ENCODE data around the gene SLCO2B1. TPM values are rescaled to one million over a fixed set of nuclear protein-coding genes. Genes with fewer than 3 reads are reported as not detected.

Gene SLCO2B1
- total and polyA plus RNA-seq, 2 experiments from 2014 or later: not detected

- TF ChIP-seq ZNF462 (CRISPR knock-in tag; IDR thresholded peaks at IDR 0.05) (no peak), ZNF114 (CRISPR knock-in tag; IDR thresholded peaks at IDR 0.05) (no peak), CREB1 (CRISPR knock-in tag; IDR thresholded peaks at IDR 0.05; ENCODE audit: low read depth) (no peak), CTCF (conservative IDR thresholded peaks at IDR 0.05; ENCODE audit: low read depth in 2 of 2) (no peak), POLR2AphosphoS5 (IDR thresholded peaks at IDR 0.05; ENCODE audit: low read depth) (no peak), STAT1 (IDR thresholded peaks at IDR 0.05; ENCODE audit: unreplicated experiment) (no peak), NANOG (IDR thresholded peaks at IDR 0.05; ENCODE audit: borderline replicate concordance) (no peak), JUNB (IDR thresholded peaks at IDR 0.05; ENCODE audit: unreplicated experiment) (no peak), EZH2phosphoT487 (IDR thresholded peaks at IDR 0.05; ENCODE audit: unreplicated experiment) (no peak)
Measured at GRCh38 chr11:75135651-75136050, 15.3 kb upstream of the SLCO2B1 start (continued).
